ENCODE results near the gene ARID1A. TPM values are rescaled to one million over a fixed set of nuclear protein-coding genes. Genes with fewer than 3 reads are reported as not detected.
A peak's percentile ranks its signal among the peaks of the same experiment; 100 is the strongest.
"Not testable (repeated sequence)": the region's sequence is repeated elsewhere in the genome, so short reads cannot be mapped to it uniquely, and the experiment has no call there.

The ARID1A gene
- 40.6 TPM for total RNA-seq
- polyA plus RNA-seq = 31.8 TPM

DNA sequence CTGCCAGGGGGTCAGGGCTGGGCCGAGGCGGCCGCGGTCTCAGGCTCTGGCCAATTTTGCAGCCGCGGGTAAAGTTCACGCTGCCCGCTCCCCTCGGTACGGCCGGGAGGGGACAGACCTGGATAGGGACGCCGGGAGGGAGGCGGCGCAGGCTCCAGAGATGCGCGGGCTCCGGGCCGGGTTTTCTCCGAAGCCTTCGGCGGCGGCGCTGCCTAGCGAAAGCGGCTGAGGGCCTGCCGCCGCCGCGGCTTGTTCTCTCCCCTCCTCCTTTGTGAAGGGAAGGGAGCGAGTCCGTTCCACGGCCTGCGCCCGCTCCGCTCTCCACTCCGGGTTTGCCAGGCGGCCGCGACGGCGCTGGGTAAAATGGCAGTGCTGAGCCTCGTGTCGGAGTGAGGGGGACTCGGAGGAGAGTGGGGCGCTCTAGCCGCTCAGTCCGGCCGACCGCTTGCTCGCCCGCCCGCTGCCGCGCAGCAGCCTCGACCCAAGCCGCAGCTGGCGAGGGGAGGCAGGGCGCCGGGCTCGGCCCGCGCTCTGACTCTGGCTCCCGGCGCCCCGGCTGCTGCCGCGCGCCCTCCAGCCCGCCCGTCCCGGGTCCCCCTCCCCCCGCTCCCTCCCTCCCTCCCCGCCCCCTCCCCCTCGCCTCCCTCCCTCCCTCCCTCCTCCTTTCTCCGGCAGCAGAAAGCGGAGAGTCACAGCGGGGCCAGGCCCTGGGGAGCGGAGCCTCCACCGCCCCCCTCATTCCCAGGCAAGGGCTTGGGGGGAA lies at the start of gene ARID1A:
Gene ARID1A, plus strand, starts transcription at position 660 of the 763 bp plus-strand sequence. CDS start 389 bp downstream, outside the sequence.
- H3K27ac ChIP-seq (ENCODE audit: low read depth) = peak within 1 kb of the TSS; percentile 98
- no peaks in the 10 kb centered on the region for H3K36me3 ChIP-seq (ENCODE audit: insufficient read depth)
- peak within 1 kb of the TSS; percentile 99 for H3K4me3 ChIP-seq (ENCODE audit: low read depth, low read length)
- H3K4me1 ChIP-seq (ENCODE audit: insufficient read depth) = peaks cover 2% of the 10 kb centered on the region
- peak; percentile 83 for DNase-seq (ENCODE audit: extremely low spot score)
- WGBS = under 1% methylated on average over 79 of the region's 80 CpGs

DNA sequence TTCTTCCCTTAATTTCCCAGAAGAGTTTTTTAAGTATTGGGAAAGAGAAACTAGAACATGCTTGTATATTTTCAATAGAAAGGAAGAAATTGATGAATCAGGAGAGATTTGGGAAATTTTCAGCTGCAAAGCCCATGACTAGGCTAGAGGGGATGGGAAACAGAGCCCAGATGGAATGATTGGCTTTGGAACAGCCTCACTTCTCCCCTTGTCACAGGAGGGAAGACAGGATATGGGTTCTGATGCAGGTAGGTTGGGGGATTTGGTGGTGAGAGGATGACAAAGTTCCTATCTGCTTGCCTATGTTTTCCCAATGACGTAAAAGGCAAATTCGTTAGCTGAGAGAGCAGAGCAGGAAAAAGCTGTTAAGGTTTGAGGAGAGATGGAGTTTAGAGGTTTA lies 31.0 kb upstream of the ARID1A start:
- Histone ChIP-seq H3K27ac (ENCODE audit: low read depth) (no peak overlapping the region), H3K4me3 (ENCODE audit: low read depth, low read length) (no peak overlapping the region), H3K4me1 (ENCODE audit: insufficient read depth) (no peaks in the 10 kb centered on the region), H3K36me3 (ENCODE audit: insufficient read depth) (no peaks in the 10 kb centered on the region)
- whole genome bisulfite sequencing = 67% methylated on average over 2 of the region's 2 CpGs
- DNase-seq (ENCODE audit: extremely low spot score) = no peak

DNA sequence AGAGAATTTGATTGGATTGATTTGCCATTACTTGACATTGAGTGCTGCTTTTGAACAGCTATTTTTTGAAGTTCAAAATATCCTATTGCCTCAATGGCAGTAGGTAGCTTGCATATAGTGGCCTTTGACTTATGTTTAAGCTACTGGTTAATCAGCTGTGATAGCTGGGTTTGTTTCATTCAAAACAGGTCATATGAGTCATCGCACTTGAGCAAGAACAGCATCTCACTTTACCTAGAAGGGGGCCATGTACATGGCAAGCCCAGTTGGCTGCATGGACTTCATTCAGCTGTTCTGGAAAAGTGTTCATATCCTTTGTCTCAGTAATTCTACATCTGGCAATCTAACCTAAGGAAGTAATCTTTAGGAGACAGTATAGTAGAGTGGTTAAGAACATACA lies 29.0 kb upstream of the ARID1A start:
- Histone ChIP-seq H3K4me3 (ENCODE audit: low read depth, low read length) (no peak overlapping the region), H3K4me1 (ENCODE audit: insufficient read depth) (no peaks in the 10 kb centered on the region), H3K27ac (ENCODE audit: low read depth) (no peak overlapping the region), H3K36me3 (ENCODE audit: insufficient read depth) (no peaks in the 10 kb centered on the region)
- 97% methylated on average over 1 of the region's 1 CpG for WGBS
- DNase-seq (ENCODE audit: extremely low spot score) = no peak

DNA sequence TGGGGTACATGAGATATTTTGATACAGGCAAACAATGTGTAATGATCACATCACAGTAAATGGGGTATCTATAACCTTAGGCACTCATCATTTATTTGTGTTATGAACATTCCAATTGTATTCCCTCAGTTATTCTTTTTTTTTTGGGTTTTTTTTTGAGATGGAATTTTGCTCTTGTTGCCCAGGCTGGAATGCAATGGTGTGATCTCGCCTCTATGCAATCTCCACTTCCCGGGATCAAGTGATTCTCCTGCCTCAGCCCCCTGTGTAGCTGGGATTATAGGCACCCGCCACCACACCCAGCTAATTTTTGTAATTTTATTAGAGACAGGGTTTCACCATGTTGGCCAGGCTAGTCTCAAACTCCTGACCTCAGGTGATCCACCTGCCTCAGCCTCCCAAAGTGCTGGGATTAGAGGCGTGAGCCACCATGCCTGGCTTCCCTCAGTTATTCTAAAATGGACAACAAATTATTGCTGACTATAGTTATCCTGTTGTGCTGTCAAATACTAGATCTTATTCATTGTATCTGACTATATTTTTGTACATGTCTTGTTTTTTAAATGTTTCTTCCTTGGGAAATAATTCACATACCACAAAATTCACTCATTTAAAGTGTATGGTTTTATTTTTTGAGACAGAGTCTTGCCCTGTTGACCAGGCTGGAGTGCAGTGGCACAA lies 27.6 kb upstream of the ARID1A start:
- H3K36me3 ChIP-seq (ENCODE audit: insufficient read depth); H3K27ac ChIP-seq (ENCODE audit: low read depth); DNase-seq (ENCODE audit: extremely low spot score); H3K4me1 ChIP-seq (ENCODE audit: insufficient read depth); H3K4me3 ChIP-seq (ENCODE audit: low read depth, low read length): not testable (repeated sequence)
- WGBS = 63% methylated on average over 4 of the region's 4 CpGs

DNA sequence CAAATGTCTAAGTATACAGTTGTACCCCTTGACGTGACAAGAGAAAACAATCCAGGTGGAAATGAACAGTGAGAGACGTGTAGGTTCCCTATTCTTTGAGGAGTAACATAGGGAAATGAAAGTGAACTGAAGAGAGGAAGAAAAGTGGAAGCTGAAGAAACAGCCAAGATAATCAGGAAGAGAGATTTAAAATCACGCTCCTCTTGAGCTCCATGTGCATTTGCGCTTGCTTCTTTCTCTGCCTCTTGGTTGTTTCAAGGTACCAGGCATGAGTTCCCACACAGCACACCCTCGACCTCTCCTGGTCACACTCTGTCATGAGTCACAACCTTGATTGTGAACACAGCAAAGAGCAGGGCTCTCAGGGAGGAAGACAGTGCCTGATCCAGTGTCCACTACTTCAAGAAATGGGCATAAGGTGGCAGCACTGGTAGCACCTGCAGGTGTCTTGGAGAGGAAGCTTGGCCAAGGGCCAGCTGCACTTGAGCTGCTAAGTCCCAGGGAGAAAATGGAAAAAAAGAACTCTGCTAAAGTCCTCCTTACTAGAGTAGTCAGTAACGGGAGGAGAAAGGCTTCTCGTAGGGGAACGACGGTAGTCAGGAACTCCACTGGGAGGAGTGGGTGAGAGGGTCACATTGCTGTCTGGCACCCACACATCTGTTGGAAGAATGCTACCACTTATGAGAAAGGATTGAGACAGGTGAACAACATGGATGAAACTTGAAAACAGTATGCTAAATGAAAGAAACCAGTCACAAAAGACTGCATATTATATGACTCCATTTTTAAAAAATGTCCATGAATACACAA lies 18.3 kb upstream of the ARID1A start:
- no peak overlapping the region for H3K4me3 ChIP-seq (ENCODE audit: low read depth, low read length)
- H3K27ac ChIP-seq (ENCODE audit: low read depth) = no peak overlapping the region
- H3K36me3 ChIP-seq (ENCODE audit: insufficient read depth) = no peaks in the 10 kb centered on the region
- DNase-seq (ENCODE audit: extremely low spot score) = no peak
- no peaks in the 10 kb centered on the region for H3K4me1 ChIP-seq (ENCODE audit: insufficient read depth)
- 4% methylated on average over 9 of the region's 9 CpGs for WGBS

DNA sequence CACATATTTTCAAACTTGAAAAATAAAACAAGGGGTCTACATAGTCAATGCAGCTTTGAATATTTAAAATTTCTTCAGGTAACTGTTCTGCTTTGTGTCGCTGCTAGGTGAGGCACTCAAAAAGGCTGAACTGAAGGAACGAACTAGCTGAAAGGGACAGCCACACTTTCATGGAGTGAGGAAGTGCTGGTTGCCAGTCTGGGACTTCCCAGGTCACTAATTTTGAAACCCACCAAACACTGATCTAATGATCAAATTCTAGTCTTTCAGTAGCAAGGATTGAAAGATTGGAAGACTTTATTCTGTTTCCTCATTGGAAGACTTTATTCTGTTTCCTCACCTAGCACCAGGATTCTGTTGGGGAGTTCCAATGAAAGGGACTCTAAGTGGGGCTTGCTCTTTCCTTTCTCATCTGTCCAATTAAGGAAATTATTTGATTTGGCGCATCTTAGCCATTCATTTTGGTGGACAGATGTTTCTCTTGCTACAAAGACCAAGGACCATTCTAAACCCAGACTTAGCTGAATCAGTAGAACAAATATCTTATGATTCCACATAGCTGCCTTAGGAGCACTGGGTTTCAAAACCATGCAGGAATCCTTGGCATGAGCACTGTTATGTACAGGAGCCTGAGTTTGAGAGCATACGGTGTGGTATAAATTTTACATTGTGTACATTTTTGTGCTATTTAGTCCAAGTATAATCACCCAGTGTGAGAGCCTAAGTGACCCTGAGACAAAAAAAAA lies 10.9 kb upstream of the ARID1A start:
- H3K4me1 ChIP-seq (ENCODE audit: insufficient read depth) = no peaks in the 10 kb centered on the region
- no peak for DNase-seq (ENCODE audit: extremely low spot score)
- whole genome bisulfite sequencing = 76% methylated on average over 4 of the region's 4 CpGs
- no peak overlapping the region for H3K27ac ChIP-seq (ENCODE audit: low read depth)
- H3K36me3 ChIP-seq (ENCODE audit: insufficient read depth) = no peaks in the 10 kb centered on the region
- no peak overlapping the region for H3K4me3 ChIP-seq (ENCODE audit: low read depth, low read length)

DNA sequence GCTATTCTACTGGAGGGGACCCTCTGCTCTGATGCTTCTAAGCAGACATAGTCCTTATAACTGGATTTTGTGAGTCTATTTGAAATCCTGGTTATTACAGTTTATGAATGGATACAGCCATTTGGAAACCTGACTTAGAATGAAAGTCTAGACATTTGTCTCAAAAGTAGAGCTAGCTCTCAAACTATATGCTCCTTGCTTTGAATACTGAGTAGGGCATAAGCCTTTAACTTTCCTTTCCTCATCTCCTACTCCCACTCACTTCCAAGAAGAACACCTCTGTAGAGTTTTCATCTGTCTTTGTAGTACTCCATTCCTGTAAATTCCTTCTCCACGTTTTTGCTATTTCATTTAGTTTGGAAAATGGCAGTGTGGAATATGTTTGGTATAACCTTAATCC lies 9.0 kb upstream of the ARID1A start:
- no peaks in the 10 kb centered on the region for H3K36me3 ChIP-seq (ENCODE audit: insufficient read depth)
- no peak for DNase-seq (ENCODE audit: extremely low spot score)
- WGBS = 19% methylated on average over 1 of the region's 1 CpG
- H3K4me3 ChIP-seq (ENCODE audit: low read depth, low read length) = no peak overlapping the region
- H3K27ac ChIP-seq (ENCODE audit: low read depth) = no peak overlapping the region
- H3K4me1 ChIP-seq (ENCODE audit: insufficient read depth) = no peaks in the 10 kb centered on the region

DNA sequence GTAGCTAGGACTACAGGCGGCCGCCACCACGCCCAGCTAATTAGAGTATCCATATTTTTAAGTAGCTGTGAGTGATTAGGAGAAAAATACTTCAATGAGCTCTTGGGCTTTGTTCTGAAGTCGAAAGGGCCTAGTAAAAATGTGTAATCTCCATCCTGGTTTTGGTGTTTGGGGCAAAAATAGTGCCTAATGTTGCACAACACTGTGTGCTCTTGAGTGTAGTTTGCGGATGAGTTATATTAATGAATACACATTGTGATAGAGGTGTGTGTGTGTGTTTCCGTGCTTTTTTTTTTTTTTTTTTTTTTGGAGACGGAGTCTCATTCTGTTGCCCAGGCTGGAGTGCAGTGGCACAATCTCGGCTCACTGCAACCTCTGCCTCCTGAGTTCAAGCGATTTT lies 6.3 kb upstream of the ARID1A start:
- peaks cover 2% of the 10 kb centered on the region for H3K4me1 ChIP-seq (ENCODE audit: insufficient read depth)
- H3K4me3 ChIP-seq (ENCODE audit: low read depth, low read length) = no peak overlapping the region
- DNase-seq (ENCODE audit: extremely low spot score) = no peak
- 97% methylated on average over 9 of the region's 9 CpGs for WGBS
- H3K27ac ChIP-seq (ENCODE audit: low read depth) = no peak overlapping the region
- H3K36me3 ChIP-seq (ENCODE audit: insufficient read depth) = no peaks in the 10 kb centered on the region

DNA sequence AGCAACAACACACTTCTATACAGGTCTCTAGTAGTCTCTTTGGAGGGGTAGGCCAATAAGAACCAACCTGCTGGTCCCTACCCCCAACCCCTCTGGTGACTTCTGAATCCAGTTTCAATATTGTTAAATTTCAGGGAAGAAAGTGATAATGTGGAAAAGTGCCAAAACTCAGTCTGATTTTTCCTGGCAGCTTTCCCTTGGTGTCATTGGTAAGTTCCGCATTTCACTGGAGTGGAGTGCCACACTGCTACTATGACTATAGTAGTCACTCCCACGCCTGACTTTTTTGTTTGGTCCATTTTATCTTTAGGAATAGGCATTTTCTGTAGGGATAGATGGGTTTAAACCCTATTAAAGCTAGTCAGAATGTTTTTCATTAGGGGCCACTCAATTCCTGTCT lies 5.7 kb upstream of the ARID1A start:
- DNase-seq (ENCODE audit: extremely low spot score) = no peak
- Histone ChIP-seq H3K27ac (ENCODE audit: low read depth) (no peak overlapping the region), H3K4me3 (ENCODE audit: low read depth, low read length) (no peak overlapping the region), H3K4me1 (ENCODE audit: insufficient read depth) (peaks cover 2% of the 10 kb centered on the region), H3K36me3 (ENCODE audit: insufficient read depth) (no peaks in the 10 kb centered on the region)
- 86% methylated on average over 2 of the region's 2 CpGs for WGBS

DNA sequence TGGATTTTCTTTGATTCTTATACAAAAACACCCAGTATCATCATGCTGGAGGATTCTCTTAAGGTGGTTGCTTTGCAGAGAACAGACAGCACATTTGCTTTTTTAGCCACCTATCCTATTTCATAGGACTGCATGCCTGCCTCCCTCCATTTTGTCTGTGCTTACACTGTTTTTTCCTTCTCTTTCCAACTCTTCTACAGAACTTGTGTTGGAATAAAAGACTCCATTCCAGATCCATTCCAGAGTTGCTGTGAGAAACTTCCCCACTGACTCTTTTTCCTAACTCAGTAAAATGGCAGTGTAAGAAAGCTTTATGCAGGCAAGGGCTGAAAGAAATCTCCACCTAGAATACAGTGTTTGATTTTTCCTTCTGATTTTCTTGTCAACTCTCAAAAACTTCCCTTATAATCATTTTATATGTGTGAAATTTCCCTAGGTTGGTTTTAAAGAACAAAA lies 5.2 kb upstream of the ARID1A start:
- H3K4me3 ChIP-seq (ENCODE audit: low read depth, low read length) = no peak overlapping the region
- DNase-seq (ENCODE audit: extremely low spot score) = no peak
- no peaks in the 10 kb centered on the region for H3K36me3 ChIP-seq (ENCODE audit: insufficient read depth)
- H3K27ac ChIP-seq (ENCODE audit: low read depth) = no peak overlapping the region
- peaks cover 2% of the 10 kb centered on the region for H3K4me1 ChIP-seq (ENCODE audit: insufficient read depth)

DNA sequence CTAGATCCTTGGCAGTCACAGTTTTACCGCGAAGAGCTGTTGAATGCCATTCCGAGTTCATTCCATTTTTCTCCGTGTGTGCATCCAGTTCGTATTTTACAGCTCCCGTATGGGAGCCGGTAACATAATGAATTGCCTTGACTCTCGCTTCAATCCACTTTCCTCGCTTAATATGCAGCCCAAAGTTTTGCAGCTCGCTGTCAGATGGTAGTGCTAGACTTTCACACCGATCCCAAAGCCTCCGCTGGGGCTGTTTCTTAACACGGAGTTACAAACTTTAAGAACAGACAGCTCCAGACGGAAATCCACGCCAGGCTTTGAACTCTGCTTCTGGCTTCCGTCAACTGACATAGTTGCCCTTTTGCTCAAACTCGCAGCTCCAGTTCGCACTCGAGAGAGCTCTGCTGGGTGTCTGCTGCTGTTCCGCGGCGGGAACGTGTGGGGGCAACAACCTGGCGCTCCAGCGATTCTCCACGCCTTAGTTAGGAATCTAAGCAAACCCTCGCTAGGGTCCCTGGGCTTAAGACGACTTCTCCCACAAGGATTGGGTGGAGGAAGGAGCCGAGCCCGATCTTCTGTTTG lies 3.5 kb upstream of the ARID1A start:
- H3K4me1 ChIP-seq (ENCODE audit: insufficient read depth) = peaks cover 2% of the 10 kb centered on the region
- H3K27ac ChIP-seq (ENCODE audit: low read depth) = peak overlapping the region; percentile 92
- H3K4me3 ChIP-seq (ENCODE audit: low read depth, low read length) = peak overlapping the region; percentile 47
- no peaks in the 10 kb centered on the region for H3K36me3 ChIP-seq (ENCODE audit: insufficient read depth)
- DNase-seq (ENCODE audit: extremely low spot score) = peak; percentile 91
- WGBS = under 1% methylated on average over 30 of the region's 30 CpGs

DNA sequence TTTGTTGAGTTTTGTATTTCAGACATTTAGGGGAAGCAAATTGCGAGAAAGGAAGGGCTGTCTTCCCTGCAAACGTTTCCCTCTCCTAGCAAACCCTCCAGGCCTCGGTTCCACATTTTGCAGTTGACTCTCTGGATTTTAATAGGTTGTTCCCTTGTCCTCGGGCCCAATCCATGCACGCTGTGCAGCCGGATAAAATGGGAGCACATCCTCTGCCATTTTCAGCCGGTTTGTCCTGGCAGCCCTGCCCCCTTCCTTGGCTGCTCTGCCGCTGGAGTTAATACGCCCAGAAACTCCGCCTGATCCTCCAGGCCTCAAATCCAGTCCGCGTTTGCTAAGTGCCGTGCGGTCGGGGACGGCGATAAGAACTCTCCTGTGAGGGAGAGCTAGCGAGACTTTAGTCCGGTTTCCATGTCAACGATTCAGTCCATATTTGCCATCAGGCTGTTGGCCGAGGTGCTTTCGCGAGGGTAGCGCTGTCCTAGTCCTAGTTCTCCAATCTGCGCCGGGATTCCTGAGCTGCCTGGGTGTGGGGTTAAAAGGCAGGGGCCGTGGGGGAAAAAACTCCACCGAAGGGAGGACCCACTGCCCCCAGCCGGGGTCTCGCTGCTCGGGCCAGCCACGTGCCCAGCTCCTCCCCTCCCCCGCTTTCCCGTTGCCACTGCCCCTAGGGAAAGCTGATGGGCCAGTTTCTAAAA lies 2.9 kb upstream of the ARID1A start:
- peak overlapping the region; percentile 96 for H3K27ac ChIP-seq (ENCODE audit: low read depth)
- peak overlapping the region; percentile 47 for H3K4me3 ChIP-seq (ENCODE audit: low read depth, low read length)
- H3K36me3 ChIP-seq (ENCODE audit: insufficient read depth) = no peaks in the 10 kb centered on the region
- WGBS = under 1% methylated on average over 34 of the region's 34 CpGs
- peak; percentile 96 for DNase-seq (ENCODE audit: extremely low spot score)
- peaks cover 2% of the 10 kb centered on the region for H3K4me1 ChIP-seq (ENCODE audit: insufficient read depth)
